HG02571 (cell line): Measurements from ENCODE around the gene ICA1.
A peak's percentile ranks its signal among the peaks of the same experiment; 100 is the strongest.

Experiments
- ATAC-seq: cut with Tn5 transposase; IDR thresholded peaks from one replicate; pipeline ENCODE4 v1.9.1; 2021; ENCODE audit warnings: mild to moderate bottlenecking, moderate library complexity; ENCODE audit not compliant: unreplicated experiment

The ICA1 gene

DNA sequence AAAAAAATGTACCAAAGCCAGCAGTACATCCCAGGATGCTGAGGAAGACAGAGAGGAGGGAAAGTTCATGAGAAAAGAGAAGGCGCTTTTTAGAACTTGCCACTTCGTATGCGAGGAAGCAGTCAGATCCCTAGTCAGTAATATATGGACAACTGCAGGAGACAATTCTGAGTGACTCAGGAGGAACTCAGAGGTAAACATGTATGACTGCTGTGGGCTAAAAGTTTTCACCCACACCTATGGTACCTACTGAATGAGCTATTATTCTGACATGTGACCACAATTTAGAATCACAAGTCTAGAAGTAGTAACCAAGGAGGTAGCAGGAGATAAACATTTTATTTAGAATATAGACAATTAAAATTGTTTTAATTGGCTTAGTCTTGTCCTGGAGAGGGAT lies 126.5 kb downstream of the ICA1 start:
- no peak for ATAC-seq

GRCh38 chr7:8134089-8134733 lies 127.8 kb downstream of the ICA1 start:
- ATAC-seq = peak; percentile 73

DNA sequence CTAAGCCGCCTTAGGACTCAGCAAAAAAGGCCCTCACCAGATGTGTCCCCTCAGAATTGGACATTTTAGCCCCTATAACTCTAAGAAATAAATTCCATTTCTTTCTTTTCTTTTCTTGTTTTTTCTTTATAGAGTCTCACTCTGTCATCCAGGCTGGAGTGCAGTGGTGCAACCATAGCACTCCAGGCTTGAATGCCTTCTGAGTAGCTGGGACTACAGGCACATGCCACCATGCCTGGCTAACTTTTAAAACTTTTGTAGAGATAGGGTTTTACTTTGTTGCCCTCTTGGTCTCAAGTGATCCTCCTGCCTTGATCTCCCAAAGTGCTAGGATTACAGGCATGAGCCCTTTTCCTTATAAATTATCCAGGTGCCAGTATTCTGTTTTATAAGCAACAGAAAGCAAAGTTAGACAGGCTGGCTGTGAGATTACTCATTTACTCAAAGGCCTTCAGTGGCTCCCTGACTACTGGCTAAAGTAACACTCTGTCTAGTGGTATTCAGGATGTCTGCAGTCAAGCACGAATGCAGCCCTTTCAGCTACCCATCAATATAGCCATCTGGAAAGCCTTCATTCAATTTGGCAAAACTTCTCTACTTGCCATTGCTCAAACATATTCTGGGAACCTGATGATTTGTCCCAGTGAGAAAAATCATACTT lies 128.6 kb downstream of the ICA1 start:
- ATAC-seq = no peak

DNA sequence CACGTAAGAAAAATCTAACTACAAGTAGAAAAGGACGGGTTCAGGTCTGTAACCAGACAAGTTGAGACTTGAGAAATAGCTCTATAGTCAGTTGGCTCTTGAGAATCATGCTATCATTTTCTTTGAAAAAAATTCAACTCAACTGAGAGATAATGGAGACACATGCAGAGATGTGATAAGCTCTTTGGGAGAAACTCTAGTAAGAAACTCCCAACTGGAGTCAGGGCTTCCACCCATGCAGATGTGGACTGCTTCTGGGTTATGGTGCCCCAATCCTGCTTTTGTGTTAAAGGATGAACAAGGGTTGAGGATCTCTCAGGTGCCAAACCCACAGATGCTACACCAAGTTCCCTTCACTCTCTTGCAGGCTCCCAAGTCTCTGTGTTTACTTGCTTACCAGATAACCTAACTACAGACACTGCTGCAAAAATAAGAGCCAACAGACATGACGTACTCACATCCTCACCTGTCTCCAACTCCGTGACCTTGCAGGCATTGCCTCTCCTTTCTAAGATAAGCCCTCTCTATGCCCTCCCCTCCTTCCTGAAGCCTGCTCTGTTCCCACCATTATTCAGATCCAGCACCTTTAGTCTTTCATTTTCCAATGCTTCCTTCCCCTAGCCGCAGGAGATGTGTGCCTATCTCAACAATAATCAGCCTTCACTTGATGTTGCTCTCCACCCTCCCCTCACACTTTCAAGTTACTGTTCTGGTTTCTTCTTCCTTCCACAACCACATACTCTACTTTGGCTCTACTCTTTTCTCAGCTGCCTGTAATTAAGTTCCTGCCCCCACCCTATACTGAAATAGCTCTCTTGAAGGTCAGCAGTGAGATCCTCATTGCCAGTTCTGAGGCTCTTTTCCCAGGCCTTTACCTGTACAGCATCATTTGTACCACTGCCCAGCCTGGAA lies 130.0 kb downstream of the ICA1 start:
- peak; percentile 45 for ATAC-seq

GRCh38 chr7:8130663-8131062 lies 131.3 kb downstream of the ICA1 start:
- no peak for ATAC-seq

GRCh38 chr7:8129318-8129659 lies 132.7 kb downstream of the ICA1 start:
- no peak for ATAC-seq

- no peak for ATAC-seq
These were observed 133.3 kb downstream of the ICA1 start for GRCh38 chr7:8128449-8129317.

GRCh38 chr7:8126601-8127167 lies 135.3 kb downstream of the ICA1 start:
- no peak for ATAC-seq

- peak; percentile 71 for ATAC-seq
These were observed 136.1 kb downstream of the ICA1 start for GRCh38 chr7:8125680-8126444.

GRCh38 chr7:8121243-8121642 lies 140.7 kb downstream of the ICA1 start:
- ATAC-seq = no peak

GRCh38 chr7:8120390-8121058 lies 141.4 kb downstream of the ICA1 start:
- ATAC-seq = no peak

DNA sequence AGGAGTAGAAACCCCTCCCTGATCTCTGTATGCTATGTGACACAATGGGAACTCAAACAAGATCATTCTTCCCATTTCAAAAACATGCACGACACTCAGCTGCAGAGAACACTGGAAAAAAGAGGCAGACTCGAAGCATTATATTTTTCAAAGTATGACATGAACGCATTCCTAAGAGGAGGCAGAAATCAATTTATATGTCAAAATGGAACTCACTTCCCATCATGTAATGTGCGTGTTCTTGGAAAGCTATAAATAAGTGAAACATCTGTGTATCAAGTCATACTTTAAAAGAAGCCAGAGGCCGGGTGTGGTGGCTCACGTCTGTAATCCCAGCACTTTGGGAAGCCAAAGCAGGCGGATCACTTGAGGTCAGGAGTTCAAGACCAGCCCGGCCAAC lies 142.7 kb downstream of the ICA1 start:
- ATAC-seq = no peak

GRCh38 chr7:8117195-8117594 lies 144.8 kb downstream of the ICA1 start:
- ATAC-seq = no peak

DNA sequence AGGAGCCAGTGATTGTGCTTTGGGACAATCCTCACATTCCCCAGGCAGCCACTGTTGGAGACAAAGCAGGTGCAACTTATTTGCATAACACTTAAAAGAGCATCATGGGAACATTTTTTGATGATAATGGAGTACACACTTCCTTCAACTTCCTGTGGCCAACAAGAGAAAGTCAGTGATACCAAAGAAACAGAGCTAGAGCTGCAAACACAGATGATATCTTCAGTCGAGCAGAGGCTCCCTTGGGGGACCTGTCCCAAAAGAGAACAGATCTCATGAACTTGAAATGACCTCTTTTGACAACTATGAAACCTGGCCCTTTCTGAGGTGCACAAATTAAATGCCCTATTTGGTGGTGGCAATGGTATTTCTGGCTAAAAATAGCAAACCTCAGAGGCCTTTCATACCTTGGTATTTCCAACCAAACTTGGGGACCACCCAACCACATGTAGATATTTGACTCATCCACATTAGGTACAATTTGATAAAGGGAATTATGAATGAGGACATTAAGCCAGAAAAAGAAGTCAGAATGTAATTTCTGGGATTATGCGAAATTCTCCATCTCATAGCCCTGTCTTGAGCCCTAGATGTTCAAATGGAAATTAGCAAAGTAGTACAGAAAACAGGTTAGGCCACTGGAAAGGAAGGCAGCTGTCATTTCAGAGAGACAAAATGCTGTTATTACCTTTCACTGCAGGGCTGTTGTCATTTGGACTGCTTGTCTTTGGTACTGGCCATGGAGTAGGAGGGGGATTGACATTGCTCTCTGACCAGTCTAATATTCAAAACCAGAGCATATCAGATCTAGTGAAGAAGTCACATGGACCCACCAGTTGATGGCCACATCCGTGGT lies 146.2 kb downstream of the ICA1 start:
- peak; percentile 78 for ATAC-seq

DNA sequence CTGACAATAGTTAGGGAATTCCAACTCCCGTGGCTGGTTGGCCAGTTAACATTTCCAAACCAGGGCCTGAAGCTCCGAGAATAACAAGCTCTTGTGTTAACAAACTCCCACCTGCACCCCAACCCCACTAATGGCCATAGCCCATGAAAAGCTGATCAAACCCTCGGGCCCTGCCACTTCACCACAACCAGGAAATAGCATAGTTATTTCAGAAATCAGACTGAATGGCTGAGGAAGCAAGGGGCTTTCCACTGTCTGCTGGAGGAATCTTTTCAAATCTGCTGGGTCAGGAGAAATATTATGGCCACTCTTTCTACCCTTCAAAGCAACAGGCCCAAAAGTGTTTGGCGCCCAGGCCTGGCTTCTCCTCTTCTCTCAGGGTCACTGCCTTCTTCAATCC lies 147.8 kb downstream of the ICA1 start:
- no peak for ATAC-seq

- ATAC-seq = no peak
These were observed 148.8 kb downstream of the ICA1 start for GRCh38 chr7:8113184-8113583.

- no peak for ATAC-seq
These were observed 149.3 kb downstream of the ICA1 start for GRCh38 chr7:8112685-8113084.

- no peak for ATAC-seq
These were observed 150.5 kb downstream of the ICA1 start for GRCh38 chr7:8111282-8111960.
